Measurements from ENCODE around the gene ACAP2.

GRCh38 chr3:195269375-195270078 is 173.3 kb downstream of the ACAP2 start:
- TF ChIP-seq CTCF (IDR thresholded peaks at IDR 0.05) = no peak
- TF ChIP-seq POLR2A (IDR thresholded peaks at IDR 0.05) = no peak
